ENCODE measurements around the gene SHB.
"Not testable (repeated sequence)": the region's sequence is repeated elsewhere in the genome, so short reads cannot be mapped to it uniquely, and the experiment has no call there.

- not testable (repeated sequence) for TF ChIP-seq CTCF, POLR2A (IDR thresholded peaks at IDR 0.05)
Measured at GRCh38 chr9:37887977-37888583, 180.9 kb downstream of the SHB start.
